HG03520 (cell line): Measurements from ENCODE around the gene ANKRD55.
A peak's percentile ranks its signal among the peaks of the same experiment; 100 is the strongest.
"Not testable (repeated sequence)": the region's sequence is repeated elsewhere in the genome, so short reads cannot be mapped to it uniquely, and the experiment has no call there.

Source experiments
- ATAC-seq: cut with Tn5 transposase; IDR thresholded peaks from one replicate; pipeline ENCODE4 v1.9.1; 2021; ENCODE audit warnings: mild to moderate bottlenecking, moderate library complexity; ENCODE audit not compliant: unreplicated experiment

ANKRD55 gene

DNA sequence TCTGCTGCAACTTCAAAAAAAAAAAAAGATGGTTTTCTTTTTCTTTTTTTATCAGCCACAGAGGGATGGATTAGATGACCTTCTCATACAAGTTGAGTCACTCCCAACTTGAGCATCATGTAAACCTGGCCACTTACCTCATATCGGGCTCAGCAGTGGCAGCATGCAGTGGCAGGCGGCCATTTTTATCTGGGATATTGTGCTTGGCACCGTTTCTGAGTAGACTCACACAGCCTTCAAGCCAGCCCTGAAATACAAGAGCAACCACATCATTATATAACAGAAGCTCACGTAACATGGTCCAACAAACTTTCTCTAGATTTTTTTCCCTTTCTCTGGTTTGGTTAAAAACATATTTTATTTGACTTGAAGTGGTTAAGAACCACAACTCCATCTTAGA lies 62.6 kb downstream of the ANKRD55 start:
- no peak for ATAC-seq

DNA sequence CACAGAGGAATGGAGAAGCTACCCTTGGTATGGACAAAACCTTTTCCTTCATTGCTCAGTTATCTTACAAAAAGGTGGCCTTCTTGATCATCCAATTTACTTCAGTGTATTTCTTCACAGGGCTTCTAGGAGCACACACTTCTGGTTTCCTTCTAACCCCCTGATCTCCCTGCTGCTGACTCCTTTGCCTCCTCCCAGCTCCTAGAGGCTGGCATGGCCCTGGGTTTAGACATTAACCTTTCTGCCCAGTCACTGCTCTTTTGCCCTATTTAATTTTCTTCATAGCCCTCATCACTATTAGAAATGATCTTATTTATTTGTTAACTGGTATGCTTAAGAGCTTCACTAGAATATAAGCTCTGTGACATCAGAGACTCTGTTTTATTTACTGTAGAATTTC lies 63.2 kb downstream of the ANKRD55 start:
- no peak for ATAC-seq

DNA sequence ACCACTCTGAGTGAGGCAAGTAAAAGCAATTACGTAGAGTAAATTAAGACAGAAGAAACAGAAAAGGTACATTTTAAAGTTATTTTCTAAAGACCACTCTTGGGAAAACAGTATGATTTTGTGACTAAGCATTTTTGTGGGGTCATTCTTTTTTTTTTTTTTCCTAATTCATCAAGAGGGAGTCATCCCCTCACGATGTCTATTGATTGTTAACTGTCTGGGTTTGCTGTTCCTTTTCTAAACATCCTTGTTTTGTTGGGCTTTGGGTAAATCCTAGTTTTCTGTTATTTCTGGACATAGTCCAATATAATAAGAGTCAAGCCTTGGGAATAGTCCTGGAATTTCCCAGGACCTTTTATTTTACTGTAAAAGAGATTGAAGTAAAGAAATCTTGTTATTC lies 63.8 kb downstream of the ANKRD55 start:
- ATAC-seq = no peak

DNA sequence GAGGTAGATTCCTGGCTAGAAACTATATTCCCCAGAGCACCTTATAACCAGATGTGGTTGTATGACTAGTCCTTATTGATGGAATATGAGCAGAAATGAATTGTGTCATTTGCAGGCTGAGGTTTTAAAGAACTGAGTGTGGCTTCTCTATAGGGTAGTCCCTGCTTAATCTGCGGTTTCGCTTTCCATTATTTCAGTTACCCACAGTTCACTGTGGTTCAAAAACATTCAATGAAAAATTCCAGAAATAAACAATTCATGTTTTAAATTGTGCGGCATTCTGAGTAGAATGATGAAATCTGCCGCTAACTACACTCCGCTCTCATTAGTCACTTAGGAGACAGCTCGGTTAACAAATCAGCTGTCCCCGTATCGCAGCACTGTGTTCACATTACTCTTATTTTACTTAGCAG lies 65.1 kb downstream of the ANKRD55 start:
- no peak for ATAC-seq

DNA sequence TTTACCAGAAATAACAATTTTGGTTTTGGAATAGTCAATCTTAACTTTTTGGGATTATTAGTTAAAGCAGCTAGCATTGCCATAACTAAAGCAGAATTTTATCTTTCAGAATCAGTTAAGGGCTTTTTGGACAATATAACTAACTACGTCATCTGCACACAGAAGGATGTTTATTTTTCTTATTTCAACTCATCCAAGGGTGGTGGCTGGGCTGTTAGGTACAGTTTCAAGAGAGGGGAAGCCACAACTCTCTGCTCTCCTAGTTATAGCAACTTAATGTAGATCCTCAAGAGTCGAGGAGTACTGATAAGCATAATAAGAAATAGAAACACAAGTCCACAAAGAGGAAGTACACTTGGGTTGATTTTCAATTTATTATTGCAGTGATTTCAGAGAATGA lies 65.6 kb downstream of the ANKRD55 start:
- no peak for ATAC-seq

DNA sequence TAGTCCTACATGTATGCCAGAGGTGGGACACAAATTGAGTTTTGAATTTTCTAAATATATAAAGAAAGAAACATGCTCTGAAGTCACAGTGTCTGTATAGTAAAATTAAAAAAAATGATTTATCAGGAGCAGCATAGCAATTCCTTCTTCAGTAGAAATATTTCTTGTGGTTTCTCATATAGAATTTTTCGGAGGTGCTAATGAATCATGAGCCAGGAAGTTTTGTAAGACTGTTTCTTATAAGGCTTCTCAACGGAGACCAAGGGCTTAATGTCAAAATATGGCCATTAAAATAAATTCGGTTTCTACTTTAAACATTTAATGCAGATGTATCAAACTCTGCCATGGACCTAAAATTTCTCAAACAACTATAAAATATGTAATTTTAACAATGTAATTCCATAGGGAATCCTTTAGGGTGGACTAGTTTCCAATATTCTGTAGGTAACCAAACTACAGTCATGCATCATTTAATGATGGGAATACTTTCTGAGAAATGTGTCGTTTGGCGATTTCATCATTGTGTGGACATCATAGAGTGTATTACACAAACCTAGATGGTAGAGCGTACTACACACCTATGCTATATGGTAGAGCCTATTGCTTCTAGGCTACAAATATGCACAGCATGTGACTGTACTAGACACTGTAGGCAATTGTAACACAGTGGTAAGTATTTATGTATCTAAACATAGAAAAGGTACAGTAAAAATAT lies 66.3 kb downstream of the ANKRD55 start:
- ATAC-seq = no peak

DNA sequence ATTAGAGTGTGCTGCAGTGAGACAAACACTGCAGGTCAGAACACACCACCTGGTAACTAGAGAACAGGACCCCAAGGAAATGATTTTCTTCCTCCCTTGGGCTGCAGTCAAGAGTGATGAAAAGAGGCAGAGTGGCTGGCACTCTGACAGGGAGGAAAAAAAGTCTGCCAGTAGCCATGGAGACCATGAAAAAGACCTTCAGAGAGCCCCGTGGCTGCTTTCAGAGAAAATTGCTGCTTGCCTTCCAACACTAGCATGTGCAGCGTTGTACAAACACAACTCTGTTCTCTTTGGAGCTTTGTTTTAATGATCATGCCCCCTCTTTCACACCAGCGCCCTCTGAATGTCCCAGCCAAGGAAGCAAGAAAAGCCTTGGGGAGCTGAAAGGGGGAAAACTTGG lies 68.8 kb downstream of the ANKRD55 start:
- ATAC-seq = no peak

DNA sequence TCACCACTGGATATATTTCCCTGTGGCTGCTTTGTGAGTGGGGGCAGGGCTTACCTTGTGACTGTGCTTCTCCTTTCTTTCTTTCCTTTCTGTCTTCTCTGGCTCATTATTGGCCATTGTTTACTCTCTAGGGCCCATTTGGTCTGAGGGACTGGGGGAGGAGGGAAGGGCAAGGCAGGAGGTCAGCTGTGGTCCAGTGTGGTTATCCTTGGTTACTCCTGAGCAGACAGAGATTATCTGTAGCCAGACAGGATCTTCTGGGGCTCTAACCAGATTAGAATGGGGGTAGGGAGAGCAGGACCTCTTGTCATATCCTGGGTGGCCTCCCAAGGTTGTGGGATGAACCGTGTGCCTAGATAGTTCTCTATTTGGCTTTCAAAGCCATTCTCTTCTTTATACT lies 71.2 kb downstream of the ANKRD55 start:
- ATAC-seq = no peak

DNA sequence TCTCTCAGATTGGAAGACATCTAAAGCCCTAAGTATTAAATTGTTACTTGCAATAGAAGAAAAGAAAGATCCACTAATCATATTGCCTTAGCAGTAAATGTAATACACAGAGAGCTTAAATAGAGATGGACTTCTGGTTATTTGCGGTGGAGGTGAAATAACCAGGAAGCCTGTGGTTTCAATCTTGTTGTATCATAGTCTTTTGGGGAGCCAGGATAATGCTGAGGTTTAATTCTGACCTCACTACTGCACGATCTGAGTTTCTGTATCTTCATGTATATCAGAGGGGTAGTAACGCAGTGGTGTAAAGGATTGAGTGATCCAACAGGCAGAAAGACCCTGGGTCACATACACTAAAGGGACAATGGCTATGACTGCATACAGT lies 71.7 kb downstream of the ANKRD55 start:
- ATAC-seq = no peak

DNA sequence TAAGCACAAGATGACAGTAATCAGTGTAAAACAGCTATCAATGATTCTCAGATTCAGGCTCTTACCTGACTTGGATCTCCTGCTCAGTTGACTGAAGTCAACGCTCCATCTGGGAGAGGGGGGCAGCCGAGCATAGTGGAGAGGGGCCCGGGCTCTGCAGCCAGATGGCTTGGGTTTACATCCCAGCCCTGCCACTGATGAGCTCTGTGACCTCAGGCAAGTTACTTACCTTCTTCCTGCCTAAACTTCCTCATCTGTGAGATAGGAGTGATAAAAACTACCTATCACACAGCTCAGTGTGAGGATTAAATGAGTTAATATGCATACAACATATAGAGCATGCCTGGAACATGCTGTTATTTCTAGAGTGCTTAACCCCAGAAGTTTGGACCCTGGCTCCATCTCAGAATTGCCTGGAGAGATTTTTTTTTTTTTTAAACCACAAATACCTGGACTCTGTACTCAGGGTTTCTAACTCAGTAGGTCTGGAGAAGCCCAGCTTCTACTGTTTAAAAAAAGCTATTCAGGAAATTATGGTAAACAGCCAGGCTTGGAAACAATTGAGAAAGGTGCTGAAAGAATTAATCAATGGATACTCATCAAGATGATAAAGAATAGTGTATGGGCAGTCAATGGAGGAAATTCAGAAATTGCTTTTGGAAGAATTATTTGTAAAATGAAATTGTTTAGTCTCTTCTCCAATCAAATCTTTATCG lies 72.2 kb downstream of the ANKRD55 start:
- no peak for ATAC-seq

DNA sequence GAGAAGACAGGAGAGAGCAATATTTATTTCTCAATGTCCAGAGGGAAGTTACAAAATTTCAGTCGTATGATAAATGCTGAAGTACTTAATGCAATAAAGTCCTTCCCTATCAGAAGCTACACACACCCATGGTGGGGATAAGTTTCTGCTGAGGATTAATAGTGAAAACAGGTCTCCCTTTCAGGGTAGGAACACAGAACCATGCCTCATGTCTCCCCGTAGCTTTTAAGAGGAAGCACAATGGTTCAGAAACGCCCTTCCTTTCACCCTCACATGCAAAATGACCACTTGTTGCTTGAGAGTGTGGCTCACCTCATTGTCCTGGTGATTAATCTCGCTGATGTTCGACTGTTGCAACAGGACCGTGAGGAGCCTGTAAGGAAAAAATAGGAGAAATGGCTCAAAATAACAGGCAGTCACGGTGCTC lies 73.6 kb downstream of the ANKRD55 start:
- no peak for ATAC-seq

DNA sequence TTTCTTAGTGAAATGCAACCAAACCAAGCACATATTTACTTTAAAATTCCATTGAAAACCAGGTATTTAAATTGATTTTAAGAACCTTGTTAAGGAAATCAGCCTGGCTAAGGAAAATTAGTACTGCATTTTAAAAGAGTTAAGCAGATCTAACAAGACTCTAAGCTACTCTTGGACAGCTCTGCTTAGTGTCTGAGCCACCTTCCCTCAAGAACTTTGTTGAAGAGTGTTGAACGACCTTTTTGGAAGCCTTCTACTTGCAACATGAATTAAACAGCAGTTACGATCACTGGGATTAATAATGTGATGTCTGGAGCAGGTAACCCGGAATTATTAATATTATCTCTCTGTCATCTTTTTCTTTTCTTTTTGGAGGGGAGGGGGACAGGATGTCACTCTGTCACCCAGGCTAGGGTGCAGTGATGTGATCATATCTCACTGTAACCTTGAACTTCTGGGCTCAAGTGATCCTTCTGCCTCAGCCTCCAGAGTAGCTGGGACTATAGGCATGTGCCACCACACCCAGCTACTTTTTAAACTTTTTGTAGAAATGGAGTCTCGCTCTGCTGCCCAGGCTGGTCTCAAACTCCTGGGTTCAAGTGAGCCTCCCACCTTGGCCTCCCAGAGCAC lies 74.7 kb downstream of the ANKRD55 start:
- no peak for ATAC-seq

DNA sequence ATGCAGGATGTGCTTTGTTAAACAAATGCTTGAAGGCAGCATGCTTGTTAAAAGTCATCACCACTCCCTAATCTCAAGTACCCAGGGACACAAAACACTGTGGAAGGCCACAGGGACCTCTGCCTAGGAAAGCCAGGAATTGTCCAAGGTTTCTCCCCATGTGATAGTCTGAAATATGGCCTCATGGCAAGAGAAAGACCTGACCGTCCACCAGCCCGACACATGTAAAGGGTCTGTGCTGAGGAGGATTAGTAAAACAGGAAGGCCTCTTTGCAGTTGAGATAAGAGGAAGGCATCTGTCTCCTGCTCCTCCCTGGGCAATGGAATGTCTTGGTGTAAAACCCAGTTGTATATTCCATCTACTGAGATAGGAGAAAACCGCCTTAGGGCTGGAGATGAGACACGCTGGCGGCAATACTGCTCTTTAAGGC lies 75.9 kb downstream of the ANKRD55 start:
- not testable (repeated sequence) for ATAC-seq

DNA sequence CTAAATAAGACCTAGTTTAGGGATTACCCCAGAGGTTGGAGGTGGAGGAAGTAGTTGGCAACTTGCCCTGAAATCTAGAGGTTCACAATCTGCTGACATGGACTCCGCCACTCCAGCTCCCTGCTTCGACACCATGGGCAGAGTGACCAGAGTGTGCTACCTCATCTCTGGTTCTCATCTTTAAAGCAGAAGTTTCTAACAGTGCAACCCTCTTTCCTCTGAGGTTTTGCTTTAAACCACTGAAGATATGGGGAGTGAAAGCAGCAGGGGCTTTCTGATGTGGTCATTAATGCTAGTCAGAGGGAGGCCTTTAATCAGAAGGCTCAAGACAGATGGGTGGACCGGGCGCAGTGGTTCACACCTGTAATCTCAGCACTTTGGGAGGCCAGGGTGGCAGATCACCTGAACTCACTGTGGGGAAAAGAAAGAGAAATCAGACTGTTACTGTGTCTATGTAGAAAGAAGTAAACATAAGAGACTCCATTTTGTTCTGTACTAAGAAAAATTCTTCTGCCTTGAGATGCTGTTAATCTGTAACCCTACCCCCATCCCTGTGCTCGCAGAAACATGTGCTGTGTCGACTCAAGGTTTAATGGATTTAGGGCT lies 76.4 kb downstream of the ANKRD55 start:
- ATAC-seq = peak; percentile 62

DNA sequence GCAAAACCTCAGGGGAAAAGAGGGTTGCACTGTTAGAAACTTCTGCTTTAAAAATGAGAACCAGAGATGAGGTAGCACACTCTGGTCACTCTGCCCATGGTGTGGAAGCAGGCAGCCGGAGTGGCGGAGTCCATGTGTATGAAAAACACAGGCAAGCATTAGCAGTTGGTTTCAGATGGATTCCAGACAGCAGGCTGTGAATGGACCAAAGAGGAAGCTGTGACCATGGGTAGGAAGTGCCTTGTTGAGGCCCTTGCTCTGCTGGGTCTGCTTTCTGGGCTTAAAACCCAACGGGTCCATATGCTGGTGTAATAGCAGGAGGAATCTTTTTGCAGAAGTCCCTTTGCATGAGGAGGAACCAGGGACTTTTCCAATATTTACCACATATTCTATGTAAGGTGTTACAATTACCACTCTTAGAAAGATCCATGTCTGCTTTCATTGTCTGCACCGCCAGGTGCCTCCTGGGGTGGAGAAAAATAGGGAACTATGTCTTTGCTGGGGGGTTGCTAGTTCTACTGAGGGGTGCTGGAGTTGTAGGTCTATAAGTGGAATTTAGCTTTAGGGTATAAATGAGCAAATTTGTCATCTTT lies 77.0 kb downstream of the ANKRD55 start:
- ATAC-seq = no peak

DNA sequence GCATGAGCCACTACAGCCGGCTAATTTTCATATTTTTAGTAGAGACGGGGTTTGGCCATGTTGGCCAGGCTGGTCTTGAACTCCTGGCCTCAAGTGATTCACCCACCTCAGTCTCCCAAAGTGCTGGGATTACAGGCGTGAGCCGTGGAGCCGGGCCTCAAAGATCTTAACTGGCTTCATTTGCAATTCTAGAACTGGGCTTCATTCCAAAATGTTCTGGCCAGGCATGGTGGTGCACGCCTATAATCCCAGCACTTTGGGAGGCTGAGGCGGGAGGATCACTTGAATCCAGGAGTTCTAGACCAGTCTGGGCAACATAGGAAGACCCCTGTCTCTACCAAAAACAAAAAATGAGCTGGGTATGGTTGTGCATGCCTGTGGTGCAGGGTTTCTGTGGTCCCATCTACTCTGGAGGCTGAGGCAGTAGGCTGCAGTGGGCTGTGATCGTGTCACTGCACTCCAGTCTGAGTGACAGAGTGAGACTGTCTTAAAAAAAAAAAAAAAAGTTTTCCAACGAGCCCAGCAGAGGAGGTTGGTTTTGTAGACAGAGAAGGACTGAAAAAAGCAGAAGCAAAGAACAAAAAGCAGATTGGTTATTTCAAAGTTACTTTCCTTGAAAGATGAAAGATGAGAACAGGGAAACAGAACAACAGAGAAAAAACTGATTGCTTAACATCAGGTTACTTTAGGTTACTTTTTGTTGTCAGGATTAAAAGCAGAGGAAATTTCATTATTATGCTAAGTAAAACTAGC lies 78.2 kb downstream of the ANKRD55 start:
- no peak for ATAC-seq

DNA sequence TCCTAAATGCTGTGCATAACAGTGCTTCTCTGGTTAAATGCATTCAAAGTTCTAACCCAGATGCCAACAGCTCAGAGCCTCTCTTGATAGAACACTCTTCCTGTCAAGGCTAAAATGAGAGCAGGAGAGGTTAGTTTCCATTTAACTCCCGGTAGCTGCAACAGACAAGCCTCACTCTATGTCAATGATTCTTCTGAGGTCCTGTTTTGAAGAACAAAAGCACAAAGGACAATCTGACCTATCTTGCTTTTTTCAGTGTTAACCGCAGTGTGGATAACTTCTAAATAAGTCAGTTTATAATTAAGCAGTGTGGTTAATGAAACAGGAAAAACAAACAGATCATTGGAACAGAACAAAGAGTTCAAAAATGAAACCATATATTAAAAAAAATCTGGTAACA lies 80.7 kb downstream of the ANKRD55 start:
- no peak for ATAC-seq

DNA sequence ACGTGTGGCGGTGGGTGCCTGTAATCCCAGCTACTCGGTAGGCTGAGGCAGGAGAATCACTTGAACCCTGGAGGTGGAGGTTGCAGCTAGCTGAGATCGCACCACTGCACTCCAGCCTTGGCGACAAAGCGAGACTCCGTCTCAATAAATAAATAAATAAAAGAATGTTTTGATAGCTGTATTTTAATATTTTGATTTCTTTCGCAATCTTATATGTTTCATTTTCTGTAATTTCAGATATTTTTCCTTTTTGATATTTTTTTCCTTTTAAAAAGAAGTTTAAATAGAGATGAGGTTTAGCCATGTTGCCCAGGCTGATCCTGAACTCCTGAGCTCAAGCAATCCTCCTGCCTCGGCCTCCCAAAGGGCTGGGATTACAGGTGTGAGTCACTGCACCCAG lies 82.4 kb downstream of the ANKRD55 start:
- not testable (repeated sequence) for ATAC-seq

DNA sequence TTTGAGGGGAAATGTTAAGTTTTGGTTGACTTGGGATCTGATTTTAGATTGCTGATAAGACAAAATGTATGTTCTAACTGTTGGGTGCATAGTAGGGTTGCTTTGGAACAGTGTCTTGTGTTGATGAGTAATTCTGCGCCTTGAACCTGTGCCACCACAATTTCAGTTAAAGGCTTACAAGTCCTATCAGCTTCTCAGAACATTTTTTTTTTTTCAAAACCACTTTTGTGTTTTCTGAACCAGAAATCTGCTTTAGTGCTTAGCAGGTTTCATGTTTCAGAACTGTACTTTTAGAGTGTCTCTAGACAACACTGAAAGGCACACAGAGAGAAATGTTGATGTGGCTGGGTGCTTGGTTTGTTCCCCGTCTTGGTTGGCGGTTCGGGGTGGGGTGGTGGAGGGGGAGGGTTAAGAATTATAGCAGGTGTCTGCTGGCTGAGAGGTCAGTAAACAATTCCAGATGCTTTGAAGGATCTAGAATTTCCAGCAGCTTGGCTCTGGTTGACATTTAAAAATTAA lies 84.6 kb downstream of the ANKRD55 start:
- peak; percentile 90 for ATAC-seq

DNA sequence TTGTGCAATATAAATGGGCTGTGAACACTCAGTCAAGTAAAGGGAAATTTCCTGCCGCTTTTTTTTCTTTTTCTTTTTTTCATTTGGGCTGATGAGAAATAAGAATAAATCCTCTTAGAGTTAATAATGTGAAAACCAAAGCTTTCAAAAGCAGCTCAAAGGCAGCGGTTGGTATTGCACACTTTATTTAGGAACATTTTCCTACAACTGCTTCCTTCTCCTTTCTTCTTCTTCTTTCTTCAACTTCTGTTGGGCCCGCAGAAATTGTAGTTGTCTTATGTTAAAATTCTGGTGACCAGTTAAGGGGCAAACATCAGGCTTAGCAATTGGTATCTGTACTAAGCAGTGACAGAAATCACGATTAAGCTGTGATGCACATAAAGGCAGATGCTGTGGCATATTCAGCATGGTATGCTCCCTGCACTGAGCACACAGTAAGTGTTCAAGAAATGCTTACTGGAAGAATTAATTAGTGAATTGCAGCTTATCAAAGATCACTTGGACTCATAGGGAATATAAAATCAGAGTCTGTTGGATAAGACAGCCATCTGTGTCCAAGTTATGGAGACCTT lies 85.4 kb downstream of the ANKRD55 start:
- ATAC-seq = no peak
